ENCODE results near the gene RPLP2.

The RPLP2 gene

GRCh38 chr11:833114-833791 lies 23.5 kb downstream of the RPLP2 start:
- DNase-seq (ENCODE audit: extremely low read depth in 1 of 2, low read depth in 1 of 2), result no peak

- no peak for DNase-seq (ENCODE audit: extremely low read depth in 1 of 2, low read depth in 1 of 2)
These were observed 24.1 kb downstream of the RPLP2 start for GRCh38 chr11:833849-834311.

GRCh38 chr11:834371-835316 lies 24.9 kb downstream of the RPLP2 start:
- no peak for DNase-seq (ENCODE audit: extremely low read depth in 1 of 2, low read depth in 1 of 2)

GRCh38 chr11:836274-836673 lies 26.5 kb downstream of the RPLP2 start:
- no peak for DNase-seq (ENCODE audit: extremely low read depth in 1 of 2, low read depth in 1 of 2)

GRCh38 chr11:836700-837099 lies 26.9 kb downstream of the RPLP2 start:
- no peak for DNase-seq (ENCODE audit: extremely low read depth in 1 of 2, low read depth in 1 of 2)

- no peak for DNase-seq (ENCODE audit: extremely low read depth in 1 of 2, low read depth in 1 of 2)
These were observed 27.6 kb downstream of the RPLP2 start for GRCh38 chr11:837189-837989.

- no peak for DNase-seq (ENCODE audit: extremely low read depth in 1 of 2, low read depth in 1 of 2)
These were observed 28.2 kb downstream of the RPLP2 start for GRCh38 chr11:837990-838307.

GRCh38 chr11:838441-839279 lies 28.9 kb downstream of the RPLP2 start:
- no peak for DNase-seq (ENCODE audit: extremely low read depth in 1 of 2, low read depth in 1 of 2)

- no peak for DNase-seq (ENCODE audit: extremely low read depth in 1 of 2, low read depth in 1 of 2)
These were observed 29.5 kb downstream of the RPLP2 start for GRCh38 chr11:839280-839623.

GRCh38 chr11:839875-840617 lies 30.3 kb downstream of the RPLP2 start:
- no peak for DNase-seq (ENCODE audit: extremely low read depth in 1 of 2, low read depth in 1 of 2)

- no peak for DNase-seq (ENCODE audit: extremely low read depth in 1 of 2, low read depth in 1 of 2)
These were observed 32.2 kb downstream of the RPLP2 start for GRCh38 chr11:841981-842369.

GRCh38 chr11:842370-843002 lies 32.7 kb downstream of the RPLP2 start, which contains the start of the genes POLR2L and TSPAN4:
Gene POLR2L, minus strand, starts transcription at chr11:842529. Its CDS starts 21 bp downstream, at chr11:842508.
Gene TSPAN4, plus strand, starts transcription at chr11:842852. Its CDS starts 7,453 bp downstream, at chr11:850305.
- peak; percentile 75 to 76 for DNase-seq (ENCODE audit: extremely low read depth in 1 of 2, low read depth in 1 of 2)

GRCh38 chr11:843086-843734 lies 33.4 kb downstream of the RPLP2 start:
- no peak for DNase-seq (ENCODE audit: extremely low read depth in 1 of 2, low read depth in 1 of 2)

GRCh38 chr11:843818-844692 lies 34.3 kb downstream of the RPLP2 start:
- no peak for DNase-seq (ENCODE audit: extremely low read depth in 1 of 2, low read depth in 1 of 2)

- no peak for DNase-seq (ENCODE audit: extremely low read depth in 1 of 2, low read depth in 1 of 2)
These were observed 35.2 kb downstream of the RPLP2 start for GRCh38 chr11:844693-845644.

GRCh38 chr11:845872-846495 lies 36.2 kb downstream of the RPLP2 start:
- no peak for DNase-seq (ENCODE audit: extremely low read depth in 1 of 2, low read depth in 1 of 2)
